GOT3 (cell line): ENCODE results near the gene CTDP1.

Source experiments
- DNase-seq: peaks from one replicate; lab custom pipeline; 2025; ENCODE audit warnings: mixed read lengths; lab: John Stamatoyannopoulos, UW

CTDP1 gene

DNA sequence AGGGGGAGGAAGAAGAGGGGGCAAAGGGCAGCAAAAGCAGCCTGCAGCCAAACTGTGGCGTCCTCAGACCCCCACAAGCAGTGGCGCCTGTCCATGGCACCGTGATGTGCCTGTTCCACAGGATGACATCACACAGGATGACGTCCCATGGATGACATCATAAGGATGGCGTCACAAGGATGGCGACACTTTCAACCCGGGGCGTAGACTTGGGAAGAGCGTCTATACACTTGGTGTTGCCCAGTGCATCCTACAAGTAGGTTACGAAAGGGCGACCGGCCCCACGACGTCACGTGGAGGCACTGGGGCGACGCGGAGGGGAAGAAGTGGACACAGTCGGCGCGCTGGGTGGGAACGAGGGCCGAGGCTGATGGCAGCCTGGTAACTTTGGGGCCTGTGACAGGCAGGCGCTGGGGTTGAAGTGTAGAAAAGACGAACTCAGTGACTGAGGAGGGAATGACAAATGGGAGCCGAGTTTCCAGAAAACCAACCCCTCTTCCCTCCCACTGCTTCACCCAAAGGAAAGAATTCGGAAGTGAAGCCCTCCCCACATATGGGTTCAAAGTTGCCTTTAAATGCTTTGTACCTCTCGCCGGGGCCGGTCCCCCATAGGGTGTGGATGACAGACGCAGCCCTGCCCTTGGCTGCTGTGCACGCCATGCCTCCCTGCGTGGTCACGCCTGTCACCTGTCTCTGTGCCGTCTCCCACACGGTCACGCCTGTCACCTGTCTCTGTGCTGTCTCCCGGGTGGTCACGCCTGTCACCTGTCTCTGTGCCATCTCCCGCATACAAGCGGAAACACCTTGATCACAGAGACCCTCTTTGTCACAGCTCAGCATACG is 104.7 kb downstream of the CTDP1 start:
- DNase-seq = no peak

DNA sequence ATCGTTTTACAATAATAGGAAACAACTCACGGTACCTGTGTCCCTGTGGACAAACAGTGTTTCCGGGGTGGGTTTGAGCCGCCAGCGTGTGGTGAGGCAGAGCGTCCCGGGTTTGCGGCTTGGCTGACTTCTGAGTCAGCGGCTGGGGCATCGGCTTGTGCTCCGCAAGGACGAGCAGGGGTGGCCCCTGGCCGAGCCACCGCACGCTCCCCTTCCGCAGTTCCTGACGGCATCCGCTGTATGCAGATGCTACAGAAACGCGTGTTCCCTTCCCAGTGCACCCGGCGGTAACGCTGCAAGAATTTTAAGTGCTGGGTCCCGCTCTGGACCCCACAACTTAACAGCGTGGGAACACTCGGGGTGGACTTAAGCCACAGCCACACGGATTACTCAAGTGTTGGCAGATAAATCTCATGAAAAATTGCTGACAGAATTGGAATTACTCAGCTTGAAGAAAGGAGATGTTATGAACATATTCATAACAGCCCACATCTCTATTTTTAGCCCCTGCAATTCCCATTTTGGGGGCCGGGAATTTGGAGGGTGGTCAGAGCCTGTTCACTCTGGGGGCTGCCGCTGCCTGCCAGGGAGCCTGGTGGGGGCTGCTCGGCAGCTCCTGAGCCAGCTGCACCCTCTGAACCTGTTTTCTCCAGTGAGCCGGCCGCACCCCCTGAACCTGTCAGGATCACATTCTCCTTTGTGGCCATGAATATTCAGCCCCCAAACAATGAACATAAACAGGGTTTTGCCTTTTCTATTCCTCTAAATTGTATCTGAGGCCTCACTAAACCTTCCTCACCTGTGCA is 105.6 kb downstream of the CTDP1 start:
- DNase-seq = no peak

- no peak for DNase-seq
These were observed 106.2 kb downstream of the CTDP1 start for GRCh38 chr18:79785831-79786230.

DNA sequence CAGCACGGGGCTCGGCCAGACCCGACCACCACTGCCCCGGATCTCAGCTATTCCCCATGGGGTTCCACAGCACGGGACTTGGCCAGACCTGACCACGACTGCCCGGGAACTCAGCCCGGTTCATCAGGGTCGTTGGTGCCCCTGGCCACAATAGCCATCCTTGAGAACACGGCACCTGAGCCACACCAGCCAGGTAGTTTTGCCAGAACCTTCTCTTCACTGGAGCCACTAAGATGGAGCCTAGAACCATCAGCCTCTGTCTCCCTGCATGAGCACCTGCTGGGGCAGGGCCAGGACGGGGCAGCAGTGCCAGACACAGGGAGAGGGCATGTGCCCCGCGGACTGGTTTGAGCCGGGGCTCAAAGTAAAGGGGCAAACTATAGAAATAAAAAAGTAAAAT is 106.7 kb downstream of the CTDP1 start:
- no peak for DNase-seq

- DNase-seq = no peak
These were observed 107.4 kb downstream of the CTDP1 start for GRCh38 chr18:79786786-79787526.

- DNase-seq = no peak
These were observed 107.9 kb downstream of the CTDP1 start for GRCh38 chr18:79787527-79787864.

GRCh38 chr18:79787865-79788733 is 108.5 kb downstream of the CTDP1 start:
- DNase-seq = no peak

GRCh38 chr18:79788734-79789085 is 109.1 kb downstream of the CTDP1 start:
- no peak for DNase-seq

DNA sequence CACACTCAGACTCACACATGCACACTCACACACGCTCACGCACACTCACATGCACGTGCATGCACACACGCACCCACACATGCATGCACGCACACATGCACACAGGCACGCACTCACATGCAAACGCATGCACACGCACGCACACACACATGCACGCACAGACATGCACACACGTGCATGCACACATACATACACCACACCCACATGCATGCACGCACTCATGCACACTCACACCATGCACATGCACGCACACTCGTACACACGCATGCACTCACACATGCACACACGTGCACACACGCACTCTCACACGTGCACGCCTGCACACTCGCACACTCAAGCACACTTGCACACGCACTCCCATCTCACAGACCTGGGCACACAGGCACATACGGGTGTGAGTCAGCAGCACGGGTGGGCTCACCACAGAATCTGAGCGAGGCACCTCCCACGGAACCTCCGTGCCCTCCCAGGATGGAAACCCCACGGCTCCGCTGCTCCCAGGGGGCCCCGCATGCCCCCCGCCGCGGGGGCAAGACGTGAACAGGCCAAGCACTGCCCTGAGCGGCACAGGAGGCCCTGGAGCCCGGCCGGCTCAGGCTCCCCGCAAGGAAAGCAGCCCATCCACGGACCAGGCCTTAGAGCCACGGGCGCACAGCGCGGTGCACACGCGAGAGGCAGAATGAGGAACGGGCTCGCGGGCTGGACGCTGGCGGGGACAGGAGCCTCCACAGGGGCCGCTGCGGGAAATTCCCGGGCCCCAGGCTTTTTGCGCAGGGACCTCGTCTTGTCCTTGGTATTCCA is 109.7 kb downstream of the CTDP1 start:
- no peak for DNase-seq

GRCh38 chr18:79789901-79790890 is 110.6 kb downstream of the CTDP1 start:
- no peak for DNase-seq

- DNase-seq = no peak
These were observed 111.7 kb downstream of the CTDP1 start for GRCh38 chr18:79790996-79791972.

- DNase-seq = no peak
These were observed 112.7 kb downstream of the CTDP1 start for GRCh38 chr18:79792096-79792987.

DNA sequence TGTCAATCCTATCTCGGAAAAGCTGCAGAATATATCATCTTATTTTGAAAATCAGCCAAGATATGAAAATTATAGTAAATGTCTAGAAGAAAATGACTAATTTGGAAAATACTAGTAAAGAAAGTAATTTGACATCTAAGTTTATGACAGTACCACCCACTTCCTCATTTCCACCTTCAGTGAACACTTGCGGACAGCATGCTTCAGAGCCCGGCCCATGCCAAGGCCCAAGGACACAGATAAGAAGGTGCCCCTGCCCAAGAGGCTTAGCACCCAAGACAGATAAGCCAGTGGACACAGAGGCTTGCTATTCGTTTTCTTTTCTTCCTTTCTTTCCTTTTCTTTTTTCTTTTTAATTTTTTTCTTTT is 113.4 kb downstream of the CTDP1 start:
- DNase-seq = no peak

- no peak for DNase-seq
These were observed 115.2 kb downstream of the CTDP1 start for GRCh38 chr18:79794846-79795245.

GRCh38 chr18:79795446-79795845 is 115.8 kb downstream of the CTDP1 start:
- no peak for DNase-seq

DNA sequence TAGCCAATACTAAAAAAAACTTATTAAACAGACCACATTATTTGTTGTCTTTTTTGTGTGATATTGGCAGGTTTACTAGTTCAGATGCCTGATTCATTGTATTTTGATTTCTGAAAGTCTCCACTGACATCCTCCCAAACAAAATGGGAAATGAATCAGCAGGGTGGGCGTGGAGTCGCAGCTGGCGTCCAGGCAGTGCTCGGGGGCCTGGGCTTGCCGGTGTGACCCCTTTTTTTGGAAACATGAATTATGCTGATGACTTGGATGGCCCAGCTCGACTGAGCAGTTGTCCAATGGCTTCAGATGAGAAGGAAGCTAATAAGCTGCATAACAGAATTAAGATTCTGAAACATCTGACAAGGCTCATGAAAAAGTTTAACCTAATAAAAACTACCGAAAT is 116.4 kb downstream of the CTDP1 start:
- DNase-seq = no peak
